Panc1 (cell line): ENCODE results near the gene ARID5B. TPM values are rescaled to one million over a fixed set of nuclear protein-coding genes. Genes with fewer than 3 reads are reported as not detected.

ENCODE experiments used
- ATAC-seq: fragments of 200-7000 bp; cut with Tn5 transposase; 2 replicates; pipeline ENCODE4 v1.9.1; 2020; ENCODE audit warnings: mild to moderate bottlenecking, moderate library complexity
- BruUV-seq: library from RNA; stranded (reverse); fragments of 400-500 nt; replicated peaks from 2 replicates; lab custom pipeline; 2021; lab: Mats Ljungman, UMichigan
- CTCF ChIA-PET: fragments of 300-600 bp; sonication (Branson Sonifier 250); formaldehyde crosslinking; loops from one replicate; lab custom pipeline; 2022; ENCODE audit warnings: antibody characterized with exemption; lab: Charles Lee
- POLR2A ChIA-PET: fragments of 300-600 bp; sonication (Branson Sonifier 250); formaldehyde crosslinking; loops from one replicate; lab custom pipeline; 2022; ENCODE audit warnings: antibody characterized with exemption; lab: Charles Lee
- DNase-seq: peaks from one replicate; pipeline ENCODE4 v3.0.0-alpha.2; 2010; ENCODE audit warnings: low read depth, low spot score
- H3K27ac ChIP-seq: 2 replicates; pipeline ENCODE4 v1.5.1; 2011; ENCODE audit warnings: mild to moderate bottlenecking, low read length, inconsistent platforms
- H3K27me3 ChIP-seq: fragments of 200-500 bp; sonication (Bioruptor generic); 2 replicates; pipeline ENCODE4 v1.6.0; 2014; ENCODE audit warnings: low read length, inconsistent platforms; ENCODE audit not compliant: control insufficient read depth, insufficient read depth
- H3K36me3 ChIP-seq: fragments of 200-500 bp; sonication (Bioruptor generic); 2 replicates; pipeline ENCODE4 v1.5.1; 2014; ENCODE audit warnings: inconsistent platforms, mild to moderate bottlenecking, low read length, moderate library complexity; ENCODE audit not compliant: control insufficient read depth, insufficient read depth
- H3K4me1 ChIP-seq: 2 replicates; pipeline ENCODE4 v1.5.1; 2011; ENCODE audit warnings: inconsistent platforms, mild to moderate bottlenecking, low read length, moderate library complexity; ENCODE audit not compliant: control insufficient read depth, insufficient read depth
- H3K4me3 ChIP-seq, 2 experiments: 2 replicates each; pipeline ENCODE4 v1.5.1; 2011 to 2012; ENCODE audit warnings: low read depth in 2 of 2, low read length in 2 of 2, mild to moderate bottlenecking in 2 of 2, inconsistent platforms in 1 of 2, moderate library complexity in 1 of 2
- H3K9me3 ChIP-seq: fragments of 200-500 bp; sonication (Bioruptor generic); 2 replicates; pipeline ENCODE4 v1.5.1; 2014; ENCODE audit warnings: low read depth, mild to moderate bottlenecking, inconsistent platforms, low read length, moderate library complexity; ENCODE audit not compliant: control insufficient read depth, insufficient read depth
- CTCF ChIP-seq: fragments of 450-650 bp; IDR thresholded peaks from 2 replicates; pipeline ENCODE4 v1.5.1; 2017; ENCODE audit warnings: mild to moderate bottlenecking
- POLR2AphosphoS5 ChIP-seq: IDR thresholded peaks from 2 replicates; pipeline ENCODE4 v1.6.1; 2012; ENCODE audit warnings: mild to moderate bottlenecking, low read depth, low read length, moderate library complexity
- SIN3A ChIP-seq: IDR thresholded peaks from 2 replicates; pipeline ENCODE4 v1.6.1; 2012; ENCODE audit warnings: low read depth, mild to moderate bottlenecking, low read length, moderate library complexity, borderline replicate concordance; ENCODE audit not compliant: insufficient read depth
- TCF7L2 ChIP-seq: IDR thresholded peaks from 2 replicates; pipeline ENCODE4 v1.6.1; 2011; ENCODE audit warnings: mild to moderate bottlenecking, low read depth, low read length, inconsistent platforms
- in situ Hi-C: cut with HindIII; loops from 2 replicates; pipeline ENCODE4 v1.10.0; 2016; ENCODE audit warnings: low sequenced_read_pairs, low pct_unique_long_range_greater_than_20kb
- intact Hi-C: fragments of 100-400 bp; cut with micrococcal nuclease; formaldehyde crosslinking; loops from one replicate; pipeline ENCODE4 v1.10.0; 2022; ENCODE audit not compliant: unreplicated experiment
- total RNA-seq: library from RNA; stranded (reverse); gene quantifications from one replicate; pipeline ENCODE4 v1.2.1, GENCODE V29; 2021; ENCODE audit not compliant: unreplicated experiment
- TF ChIP-seq, protein P1 (sequence below), 2 experiments: IDR thresholded peaks; 2 replicates each; pipeline ENCODE4 v1.6.1; 2011 to 2012; ENCODE audit warnings: low read depth in 2 of 2, control low read depth in 1 of 2, low read length in 1 of 2, mild to moderate bottlenecking in 1 of 2, moderate library complexity in 1 of 2; ENCODE audit not compliant: insufficient read depth in 1 of 2

The ARID5B gene
- total RNA-seq, 1 experiment from 2014 or later = 22.7 TPM

DNA sequence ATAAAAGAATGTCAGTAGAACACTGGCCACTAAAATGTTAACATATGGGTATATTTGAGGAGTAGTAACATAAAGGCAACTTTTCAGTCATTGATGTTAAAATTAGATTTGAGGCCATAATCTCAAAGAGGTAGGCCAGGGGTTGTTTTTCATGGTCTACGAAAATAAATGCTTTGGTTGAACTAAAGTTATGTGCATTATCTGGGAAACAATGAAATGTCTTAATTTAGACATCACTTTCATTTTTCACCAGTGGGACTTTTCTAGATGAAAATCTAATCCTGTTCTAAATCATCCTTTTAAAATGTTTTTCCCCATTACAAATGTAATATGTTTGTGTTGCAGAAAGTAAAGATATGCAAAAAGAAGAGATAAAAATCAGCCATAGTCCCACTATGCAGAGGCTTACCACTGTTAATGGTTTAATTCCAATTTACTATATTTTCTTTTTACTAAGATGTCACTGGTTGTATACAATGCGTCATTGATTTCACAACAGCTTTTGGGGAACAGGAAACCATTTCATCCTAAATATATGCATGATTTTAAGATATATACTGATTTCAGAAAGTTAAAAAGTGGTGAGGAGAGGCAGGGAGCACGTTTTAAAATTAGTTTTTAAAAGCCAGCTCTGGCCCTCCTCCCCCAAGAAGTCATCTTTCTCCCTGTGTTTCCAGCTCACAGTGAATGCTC, 64.3 kb downstream of the ARID5B start:
- intact Hi-C loops = no loop called here
- Histone ChIP-seq H3K4me1 (peaks cover 22% of the 10 kb centered on the region; the same call in 1 of the 2 replicates), H3K27ac (peak overlapping the region; percentile 19; the same call in 1 of the 2 replicates), H3K4me3 (no peak overlapping the region), H3K36me3 (no peaks in the 10 kb centered on the region), H3K9me3 (no peaks in the 10 kb centered on the region), H3K27me3 (no peaks in the 10 kb centered on the region)
- DNase-seq = no peak
- ChIA-PET CTCF (no interaction called here), POLR2A (no interaction called here)
- in situ Hi-C loops = no loop called here
- no TSS peak for BruUV-seq
- TF ChIP-seq SIN3A (no peak), CTCF (no peak), POLR2AphosphoS5 (no peak), TCF7L2 (no peak)
- TF ChIP-seq, protein P1, sequence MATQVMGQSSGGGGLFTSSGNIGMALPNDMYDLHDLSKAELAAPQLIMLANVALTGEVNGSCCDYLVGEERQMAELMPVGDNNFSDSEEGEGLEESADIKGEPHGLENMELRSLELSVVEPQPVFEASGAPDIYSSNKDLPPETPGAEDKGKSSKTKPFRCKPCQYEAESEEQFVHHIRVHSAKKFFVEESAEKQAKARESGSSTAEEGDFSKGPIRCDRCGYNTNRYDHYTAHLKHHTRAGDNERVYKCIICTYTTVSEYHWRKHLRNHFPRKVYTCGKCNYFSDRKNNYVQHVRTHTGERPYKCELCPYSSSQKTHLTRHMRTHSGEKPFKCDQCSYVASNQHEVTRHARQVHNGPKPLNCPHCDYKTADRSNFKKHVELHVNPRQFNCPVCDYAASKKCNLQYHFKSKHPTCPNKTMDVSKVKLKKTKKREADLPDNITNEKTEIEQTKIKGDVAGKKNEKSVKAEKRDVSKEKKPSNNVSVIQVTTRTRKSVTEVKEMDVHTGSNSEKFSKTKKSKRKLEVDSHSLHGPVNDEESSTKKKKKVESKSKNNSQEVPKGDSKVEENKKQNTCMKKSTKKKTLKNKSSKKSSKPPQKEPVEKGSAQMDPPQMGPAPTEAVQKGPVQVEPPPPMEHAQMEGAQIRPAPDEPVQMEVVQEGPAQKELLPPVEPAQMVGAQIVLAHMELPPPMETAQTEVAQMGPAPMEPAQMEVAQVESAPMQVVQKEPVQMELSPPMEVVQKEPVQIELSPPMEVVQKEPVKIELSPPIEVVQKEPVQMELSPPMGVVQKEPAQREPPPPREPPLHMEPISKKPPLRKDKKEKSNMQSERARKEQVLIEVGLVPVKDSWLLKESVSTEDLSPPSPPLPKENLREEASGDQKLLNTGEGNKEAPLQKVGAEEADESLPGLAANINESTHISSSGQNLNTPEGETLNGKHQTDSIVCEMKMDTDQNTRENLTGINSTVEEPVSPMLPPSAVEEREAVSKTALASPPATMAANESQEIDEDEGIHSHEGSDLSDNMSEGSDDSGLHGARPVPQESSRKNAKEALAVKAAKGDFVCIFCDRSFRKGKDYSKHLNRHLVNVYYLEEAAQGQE (IDR thresholded peaks at IDR 0.05; ENCODE audit: insufficient read depth in 1 of 2, low read depth in 2 of 2, low read length in 1 of 2) = no peak
- no peak for ATAC-seq

DNA sequence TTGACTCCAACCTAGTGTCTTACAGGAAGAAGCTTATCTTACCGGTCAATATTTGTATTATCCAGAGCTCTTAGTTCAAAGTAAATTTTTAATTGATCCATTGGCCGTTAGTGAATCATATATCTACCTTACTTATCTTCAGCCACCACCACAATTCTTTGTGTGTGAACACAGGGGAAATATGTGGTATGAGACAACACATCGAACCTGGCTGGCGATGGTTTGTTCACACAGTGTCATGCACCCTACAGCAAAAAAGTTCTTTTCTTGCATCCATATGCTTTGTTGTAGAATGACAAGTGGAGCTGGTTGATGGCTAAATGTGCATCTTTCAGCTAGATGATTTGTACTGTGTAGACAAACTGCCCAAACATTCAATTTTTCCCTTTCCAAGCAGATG, 65.8 kb downstream of the ARID5B start:
- no peak for DNase-seq
- no peak overlapping the region for H3K4me3 ChIP-seq
- CTCF ChIA-PET = no interaction called here
- no peaks in the 10 kb centered on the region for H3K9me3 ChIP-seq
- intact Hi-C loops (no loop called here), in situ Hi-C loops (no loop called here)
- H3K27me3 ChIP-seq = no peaks in the 10 kb centered on the region
- H3K36me3 ChIP-seq = no peaks in the 10 kb centered on the region
- POLR2A ChIA-PET = no interaction called here
- H3K27ac ChIP-seq = no peak overlapping the region
- H3K4me1 ChIP-seq = peaks cover 28% of the 10 kb centered on the region; the same call in 1 of the 2 replicates
- no TSS peak for BruUV-seq
- ATAC-seq = no peak
- TF ChIP-seq, protein P1 (IDR thresholded peaks at IDR 0.05; ENCODE audit: insufficient read depth in 1 of 2, low read depth in 2 of 2, low read length in 1 of 2) = no peak
- no peak for TF ChIP-seq SIN3A
- no peak for TF ChIP-seq TCF7L2
- no peak for TF ChIP-seq POLR2AphosphoS5
- no peak for TF ChIP-seq CTCF
